ENCODE measurements around the gene AACS. TPM values are rescaled to one million over a fixed set of nuclear protein-coding genes. Genes with fewer than 3 reads are reported as not detected.
"Not testable (repeated sequence)": the region's sequence is repeated elsewhere in the genome, so short reads cannot be mapped to it uniquely, and the experiment has no call there.

Gene AACS
- total RNA-seq, 8 experiments from 2014 or later: 12.0 to 38.3 (median 15.8) TPM

DNA sequence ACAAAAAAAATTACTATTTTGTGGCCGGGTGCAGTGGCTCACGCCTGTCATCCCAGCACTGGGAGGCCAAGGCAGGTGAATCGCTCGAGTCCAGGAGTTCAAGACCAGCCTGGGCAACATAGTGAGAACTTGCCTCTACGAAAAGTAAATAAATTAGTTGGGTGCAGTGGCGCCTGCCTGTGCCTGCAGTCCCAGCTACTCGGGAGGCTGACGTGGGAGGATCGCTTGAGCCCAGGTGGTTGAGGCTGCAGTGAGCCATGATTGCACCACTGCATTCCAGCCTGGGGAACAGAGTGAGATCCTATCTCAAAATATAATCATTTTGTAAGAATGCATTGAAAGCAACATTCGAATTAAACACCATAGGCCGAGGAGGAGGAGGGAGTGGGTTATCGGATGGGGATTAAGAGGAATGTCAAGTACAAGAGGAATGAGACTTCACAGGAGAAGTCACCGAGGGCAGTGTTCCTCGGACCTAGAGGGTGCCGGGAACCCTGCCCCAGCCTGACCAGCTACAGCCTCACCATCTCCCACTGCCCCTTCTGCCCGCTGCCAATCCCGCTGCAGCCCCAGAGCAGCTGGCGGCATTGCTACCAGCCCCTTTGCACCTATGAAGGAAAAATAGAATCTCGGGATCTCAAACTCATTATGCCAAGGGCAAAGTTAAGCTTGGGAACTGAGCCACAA lies 32.6 kb upstream of the AACS start:
- no peak overlapping the region for H3K27ac ChIP-seq
- H3K4me3 ChIP-seq: no peak overlapping the region
- in situ Hi-C loops (cut with MboI; ENCODE audit: low pct_unique_long_range_greater_than_20kb in 2 of 9, low sequenced_read_pairs in 9 of 9, unreplicated experiment in 9 of 9): no loop called here
- ATAC-seq (replicated peaks in 6 of 8): no peak
- no peaks in the 10 kb centered on the region for H3K4me1 ChIP-seq (replicated peaks in 1 of 2)
- 86 to 100% (median 90%) methylated on average over 2 to 14 of the region's 19 CpGs; no CpG with 5 or more reads in 3 of the 10 experiments for WGBS, 10 experiments

DNA sequence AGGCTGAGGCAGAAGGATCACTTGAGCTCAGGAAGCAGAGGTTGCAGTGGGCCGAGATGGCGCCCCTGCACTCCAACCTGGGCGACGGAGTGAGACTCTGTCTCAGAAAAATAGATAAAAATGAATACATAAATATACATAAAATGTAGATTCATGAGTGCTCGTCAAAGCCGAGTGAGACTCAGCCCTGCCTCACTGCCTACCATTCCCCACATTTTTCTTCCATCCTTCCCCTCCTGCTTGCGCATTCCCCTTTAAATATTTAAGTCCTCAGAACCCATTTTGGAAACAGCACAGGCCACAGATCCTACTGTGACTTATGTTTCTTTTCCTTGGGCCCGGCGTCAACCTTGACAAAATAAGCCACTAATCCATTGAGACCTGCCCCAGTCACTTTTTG lies 31.9 kb upstream of the AACS start:
- ATAC-seq (replicated peaks in 6 of 8): peak in 1 of 8 experiments; percentile 67
- WGBS, 10 experiments: 48 to 94% (median 89%) methylated on average over 2 to 9 of the region's 9 CpGs; no CpG with 5 or more reads in 1 of the 10 experiments
- Histone ChIP-seq H3K27ac (no peak overlapping the region), H3K4me3 (no peak overlapping the region), H3K4me1 (replicated peaks in 1 of 2) (no peaks in the 10 kb centered on the region)
- in situ Hi-C loops (cut with MboI; ENCODE audit: low pct_unique_long_range_greater_than_20kb in 2 of 9, low sequenced_read_pairs in 9 of 9, unreplicated experiment in 9 of 9): no loop called here

DNA sequence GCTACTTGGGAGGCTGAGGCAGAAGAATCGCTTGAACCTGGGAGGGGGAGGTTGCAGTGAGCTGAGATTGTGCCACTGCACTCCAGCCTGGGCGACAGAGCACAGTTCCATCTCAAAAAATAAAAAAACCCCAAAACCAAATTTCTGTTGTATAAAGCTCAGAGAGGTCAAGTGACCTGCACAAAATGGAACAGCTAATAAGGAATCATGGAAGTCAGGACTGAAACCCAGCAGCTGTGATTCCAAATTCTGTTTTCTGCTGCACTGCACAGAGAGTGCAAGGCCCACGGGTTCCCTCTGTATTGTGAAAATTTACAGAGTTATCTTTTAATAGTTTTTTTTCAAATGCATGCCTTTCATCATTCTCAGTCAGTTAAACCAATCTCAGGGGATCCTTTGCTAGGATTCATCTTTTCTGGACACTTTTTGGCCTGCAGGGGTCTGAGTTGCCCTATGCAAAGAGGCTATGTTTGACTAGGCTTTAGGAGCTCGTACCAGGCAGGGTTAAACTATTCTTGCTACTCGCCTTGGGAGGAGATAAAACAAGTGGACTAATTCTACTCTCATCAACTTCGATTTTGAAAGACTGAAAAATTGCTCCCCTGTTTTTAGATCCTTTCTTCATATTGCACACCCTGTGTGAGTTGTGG lies 26.1 kb upstream of the AACS start:
- 0 to 87% (median 60%) methylated on average over 1 to 5 of the region's 6 CpGs for WGBS, 10 experiments
- Histone ChIP-seq H3K27ac (no peak overlapping the region), H3K4me1 (replicated peaks in 1 of 2) (no peaks in the 10 kb centered on the region), H3K4me3 (no peak overlapping the region)
- in situ Hi-C loops (cut with MboI; ENCODE audit: low pct_unique_long_range_greater_than_20kb in 2 of 9, low sequenced_read_pairs in 9 of 9, unreplicated experiment in 9 of 9): no loop called here
- no peak for ATAC-seq (replicated peaks in 6 of 8)

DNA sequence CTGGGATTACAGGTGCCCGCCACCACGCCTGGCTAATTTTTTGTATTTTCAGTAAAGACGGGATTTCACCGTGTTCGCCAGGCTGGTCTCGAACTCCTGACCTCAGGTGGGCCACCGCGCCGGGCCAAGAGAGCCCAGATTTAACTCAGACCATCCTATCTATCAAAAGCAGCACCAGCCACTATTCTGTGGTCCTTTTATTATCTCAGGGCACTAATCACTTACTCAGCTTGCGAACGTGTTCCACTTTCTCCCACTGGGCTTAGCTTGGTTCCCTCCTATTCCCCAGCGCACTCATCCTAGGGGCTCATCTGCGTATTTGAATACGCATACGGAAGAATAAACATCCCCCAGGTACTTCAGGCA lies 16.2 kb upstream of the AACS start:
- 13 to 100% (median 95%) methylated on average over 1 to 10 of the region's 15 CpGs; no CpG with 5 or more reads in 3 of the 10 experiments for WGBS, 10 experiments
- Histone ChIP-seq H3K4me1 (replicated peaks in 1 of 2) (no peaks in the 10 kb centered on the region), H3K4me3 (peak overlapping the region in 1 of 5 donors; percentile 30), H3K27ac (no peak overlapping the region)
- peak in 6 of 8 experiments; percentile 3 to 44 (median 26) for ATAC-seq (replicated peaks in 6 of 8)
- in situ Hi-C loops (cut with MboI; ENCODE audit: low pct_unique_long_range_greater_than_20kb in 2 of 9, low sequenced_read_pairs in 9 of 9, unreplicated experiment in 9 of 9): no loop called here

DNA sequence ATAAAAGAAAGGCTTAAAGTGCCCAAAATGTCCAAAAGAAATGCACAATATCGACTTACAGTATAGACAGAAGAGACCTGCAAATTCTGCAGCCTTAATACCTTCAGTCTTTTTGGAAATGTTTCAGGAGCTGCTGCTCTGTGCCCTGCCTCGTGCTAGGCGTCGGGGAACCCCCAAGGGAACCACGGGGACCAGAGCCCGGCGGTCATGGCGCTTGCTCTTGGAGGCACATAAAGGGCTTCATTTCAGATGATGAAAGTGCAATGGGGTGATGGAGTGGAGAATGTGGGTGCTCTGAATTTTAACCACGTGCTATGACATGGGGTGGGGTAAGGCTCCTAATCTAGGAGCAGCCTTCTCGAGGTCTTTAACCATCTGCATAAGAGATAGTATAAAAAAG lies 14.8 kb upstream of the AACS start:
- 82 to 98% (median 86%) methylated on average over 3 to 10 of the region's 10 CpGs; no CpG with 5 or more reads in 1 of the 10 experiments for WGBS, 10 experiments
- in situ Hi-C loops (cut with MboI; ENCODE audit: low pct_unique_long_range_greater_than_20kb in 2 of 9, low sequenced_read_pairs in 9 of 9, unreplicated experiment in 9 of 9): no loop called here
- no peaks in the 10 kb centered on the region for H3K4me1 ChIP-seq (replicated peaks in 1 of 2)
- no peak for ATAC-seq (replicated peaks in 6 of 8)
- no peak overlapping the region for H3K27ac ChIP-seq
- no peak overlapping the region for H3K4me3 ChIP-seq

DNA sequence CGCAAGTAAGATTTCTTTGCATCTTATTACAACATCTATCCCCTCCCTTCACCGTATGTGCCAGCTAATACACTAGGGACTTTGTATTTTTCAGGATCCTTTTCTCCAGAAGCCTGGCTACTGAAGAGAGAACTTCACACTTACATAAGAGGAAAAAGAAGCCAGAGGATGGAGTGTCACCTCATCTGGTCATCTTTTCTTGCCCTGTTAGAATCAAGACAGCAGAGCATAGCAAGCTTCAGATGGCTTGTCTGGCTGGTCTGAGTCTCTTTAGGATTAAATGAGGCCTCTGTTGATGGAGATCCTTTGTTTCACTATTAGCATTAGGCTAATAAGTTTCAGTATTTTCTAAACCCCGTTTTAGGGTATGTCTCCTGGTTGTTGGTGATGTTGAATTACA lies 14.4 kb upstream of the AACS start:
- no peaks in the 10 kb centered on the region for H3K4me1 ChIP-seq (replicated peaks in 1 of 2)
- WGBS, 10 experiments: 40 to 100% (median 72%) methylated on average over 1 to 3 of the region's 3 CpGs; no CpG with 5 or more reads in 1 of the 10 experiments
- no peak for ATAC-seq (replicated peaks in 6 of 8)
- H3K27ac ChIP-seq: no peak overlapping the region
- no peak overlapping the region for H3K4me3 ChIP-seq
- in situ Hi-C loops (cut with MboI; ENCODE audit: low pct_unique_long_range_greater_than_20kb in 2 of 9, low sequenced_read_pairs in 9 of 9, unreplicated experiment in 9 of 9): no loop called here

DNA sequence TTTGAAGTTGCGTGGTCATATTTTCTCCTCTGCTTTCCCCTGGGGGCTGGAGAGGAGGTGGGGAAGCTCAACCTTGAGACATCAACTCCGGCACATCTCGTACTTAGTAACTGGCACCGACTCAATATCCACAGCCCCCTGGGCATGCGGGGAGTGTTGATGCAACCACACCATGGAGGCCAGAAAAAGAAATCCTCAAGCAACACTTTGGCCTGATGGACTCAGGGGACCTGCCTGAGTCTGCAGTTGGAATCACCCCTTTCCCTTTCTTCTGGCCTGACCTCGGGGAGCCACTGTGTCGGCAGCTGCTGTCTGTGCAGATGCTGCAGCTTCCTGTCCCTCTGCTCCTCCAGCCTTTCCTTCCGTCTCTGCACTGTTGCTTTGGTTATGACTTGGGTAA lies 11.4 kb upstream of the AACS start:
- Histone ChIP-seq H3K4me3 (no peak overlapping the region), H3K27ac (no peak overlapping the region), H3K4me1 (replicated peaks in 1 of 2) (no peaks in the 10 kb centered on the region)
- in situ Hi-C loops (cut with MboI; ENCODE audit: low pct_unique_long_range_greater_than_20kb in 2 of 9, low sequenced_read_pairs in 9 of 9, unreplicated experiment in 9 of 9): no loop called here
- ATAC-seq (replicated peaks in 6 of 8): peak in 1 of 8 experiments; percentile 42
- 0 to 85% (median 80%) methylated on average over 1 to 8 of the region's 8 CpGs; no CpG with 5 or more reads in 4 of the 10 experiments for WGBS, 10 experiments

DNA sequence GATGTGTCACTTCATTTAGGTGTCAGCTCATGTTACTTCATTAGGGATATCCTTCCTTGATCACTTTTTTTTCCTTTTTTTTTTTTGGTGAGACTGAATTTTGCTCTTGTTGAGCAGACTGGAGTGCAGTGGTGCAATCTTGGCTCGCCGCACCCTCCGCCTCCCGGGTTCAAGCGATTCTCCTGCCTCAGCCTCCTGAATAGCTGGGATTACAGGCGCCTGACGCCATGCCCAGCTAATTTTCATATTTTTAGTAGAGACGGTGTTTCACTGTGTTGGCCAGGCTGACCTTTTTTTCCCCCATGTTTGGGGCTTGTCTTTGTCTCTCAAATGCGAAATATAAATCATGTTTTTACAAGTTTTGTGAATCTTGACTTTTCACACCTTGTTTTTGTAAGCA lies 9.6 kb upstream of the AACS start:
- Histone ChIP-seq H3K4me3 (no peak overlapping the region), H3K27ac (no peak overlapping the region), H3K4me1 (replicated peaks in 1 of 2) (no peaks in the 10 kb centered on the region)
- in situ Hi-C loops (cut with MboI; ENCODE audit: low pct_unique_long_range_greater_than_20kb in 2 of 9, low sequenced_read_pairs in 9 of 9, unreplicated experiment in 9 of 9): no loop called here
- ATAC-seq (replicated peaks in 6 of 8): no peak
- WGBS, 10 experiments: 0 to 94% (median 80%) methylated on average over 1 to 9 of the region's 9 CpGs

DNA sequence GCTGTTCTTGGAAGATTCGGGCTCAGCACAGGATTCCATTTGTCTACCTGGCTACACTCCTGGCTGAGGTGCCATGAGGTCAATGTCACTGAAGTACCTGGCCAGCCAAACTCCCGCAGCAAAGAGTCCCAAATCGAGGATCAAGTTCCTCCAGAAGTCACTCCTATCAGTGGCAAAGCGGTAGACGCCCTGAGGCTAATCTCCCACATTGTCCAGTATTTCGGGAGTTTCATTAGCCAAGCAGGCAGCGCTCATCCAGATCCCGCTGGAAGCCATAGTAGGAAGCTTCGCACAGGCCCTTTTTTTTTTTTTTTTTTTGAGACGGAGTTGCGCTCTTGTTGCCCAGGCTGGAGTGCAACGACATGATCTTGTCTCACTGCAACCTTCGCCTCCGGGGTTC lies 8.9 kb upstream of the AACS start:
- 68 to 100% (median 92%) methylated on average over 2 to 12 of the region's 14 CpGs; no CpG with 5 or more reads in 3 of the 10 experiments for WGBS, 10 experiments
- Histone ChIP-seq H3K27ac (no peak overlapping the region), H3K4me3 (no peak overlapping the region), H3K4me1 (replicated peaks in 1 of 2) (no peaks in the 10 kb centered on the region)
- in situ Hi-C loops (cut with MboI; ENCODE audit: low pct_unique_long_range_greater_than_20kb in 2 of 9, low sequenced_read_pairs in 9 of 9, unreplicated experiment in 9 of 9): no loop called here
- no peak for ATAC-seq (replicated peaks in 6 of 8)

DNA sequence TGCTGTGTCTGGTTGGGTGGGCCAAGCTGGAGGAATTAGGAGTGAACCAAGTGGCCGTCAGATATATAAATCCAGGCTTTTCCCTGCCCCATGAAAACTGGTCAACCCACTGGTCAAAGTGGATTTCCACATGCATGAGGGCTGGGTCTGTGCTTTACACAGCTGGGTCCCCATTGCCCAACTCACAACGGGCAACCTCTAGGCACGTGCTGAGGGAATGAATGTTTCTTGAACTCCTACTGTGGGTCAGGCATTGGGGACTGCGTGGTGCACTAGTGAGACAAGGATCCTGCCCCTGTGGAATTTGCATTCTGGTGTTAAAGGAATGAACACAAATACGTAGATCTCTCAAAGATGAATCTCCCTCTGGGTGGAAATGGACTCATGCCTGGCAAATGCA lies 7.5 kb upstream of the AACS start:
- Histone ChIP-seq H3K27ac (no peak overlapping the region), H3K4me3 (no peak overlapping the region), H3K4me1 (replicated peaks in 1 of 2) (no peaks in the 10 kb centered on the region)
- ATAC-seq (replicated peaks in 6 of 8): no peak
- WGBS, 10 experiments: 58 to 87% (median 60%) methylated on average over 2 to 5 of the region's 5 CpGs; no CpG with 5 or more reads in 7 of the 10 experiments
- in situ Hi-C loops (cut with MboI; ENCODE audit: low pct_unique_long_range_greater_than_20kb in 2 of 9, low sequenced_read_pairs in 9 of 9, unreplicated experiment in 9 of 9): no loop called here

DNA sequence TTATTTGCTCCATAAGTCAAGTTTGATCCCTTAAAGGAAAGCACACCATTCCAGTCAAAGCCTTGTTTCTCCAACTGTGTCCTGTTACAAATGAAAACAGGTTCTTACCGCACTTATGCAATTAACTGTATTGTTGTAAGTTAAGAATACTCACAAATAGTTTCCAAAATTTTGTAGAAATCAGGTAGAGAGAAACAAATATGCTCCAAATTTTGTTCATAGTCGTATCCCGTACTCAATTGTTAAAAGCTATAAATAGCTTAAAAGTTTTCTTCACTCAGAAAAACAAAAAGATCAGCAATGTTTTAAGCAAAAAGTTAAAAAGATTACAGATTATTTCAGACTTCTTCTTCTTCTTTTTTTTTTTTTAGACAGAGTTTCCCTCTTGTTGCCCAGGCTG lies 4.0 kb upstream of the AACS start:
- 81 to 100% (median 97%) methylated on average over 2 to 3 of the region's 3 CpGs; no CpG with 5 or more reads in 1 of the 10 experiments for WGBS, 10 experiments
- ATAC-seq (replicated peaks in 6 of 8): no peak
- Histone ChIP-seq H3K4me1 (replicated peaks in 1 of 2) (peaks cover 2 to 4% of the 10 kb centered on the region in 2 donors), H3K27ac (no peak overlapping the region), H3K4me3 (no peak overlapping the region)
- in situ Hi-C loops (cut with MboI; ENCODE audit: low pct_unique_long_range_greater_than_20kb in 2 of 9, low sequenced_read_pairs in 9 of 9, unreplicated experiment in 9 of 9): no loop called here

DNA sequence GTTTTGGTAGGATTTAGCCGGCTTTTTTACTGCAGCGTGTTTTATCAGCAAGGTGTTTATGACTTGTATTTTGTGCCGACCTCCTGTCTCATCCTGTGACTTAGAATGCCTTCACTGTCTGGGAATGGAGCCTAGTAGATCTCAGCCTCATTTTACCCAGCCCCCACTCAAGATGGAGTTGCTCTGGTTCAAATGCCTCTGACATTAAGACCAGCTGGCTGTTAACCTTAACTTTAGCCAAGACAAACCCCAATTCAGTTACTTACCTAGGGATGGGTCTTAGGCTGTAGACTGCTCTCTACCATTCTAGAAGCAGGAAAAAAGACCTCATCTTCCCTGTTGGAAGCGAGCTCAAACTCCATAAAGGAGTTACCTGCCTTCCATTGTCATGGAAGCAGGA lies 1.7 kb upstream of the AACS start:
- ATAC-seq (replicated peaks in 6 of 8); H3K27ac ChIP-seq; H3K4me3 ChIP-seq; in situ Hi-C loops (cut with MboI; ENCODE audit: low pct_unique_long_range_greater_than_20kb in 2 of 9, low sequenced_read_pairs in 9 of 9, unreplicated experiment in 9 of 9): not testable (repeated sequence)
- H3K4me1 ChIP-seq (replicated peaks in 1 of 2): peaks cover 7 to 12% of the 10 kb centered on the region in 2 donors
- 78 to 100% (median 90%) methylated on average over 1 to 4 of the region's 4 CpGs for WGBS, 10 experiments

DNA sequence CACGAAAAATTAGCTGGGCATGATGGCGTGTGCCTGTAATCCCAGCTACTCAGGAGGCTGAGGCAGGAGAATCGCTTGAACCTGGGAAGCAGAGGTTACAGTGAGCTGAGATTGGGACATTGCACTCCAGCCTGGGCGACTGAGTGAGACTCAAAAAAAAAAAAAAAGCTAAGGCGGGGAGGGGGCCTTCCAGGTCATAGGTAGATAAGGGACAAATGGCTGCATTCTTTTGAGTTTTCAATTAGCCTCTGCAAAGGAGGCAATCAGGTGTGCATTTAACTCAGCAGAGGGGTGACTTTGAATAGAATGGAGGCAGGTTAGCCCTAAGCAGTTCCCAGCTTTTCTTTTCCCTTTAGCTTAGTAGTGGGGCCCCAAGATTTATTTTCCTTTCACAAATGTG lies 743 bp upstream of the AACS start:
- H3K4me3 ChIP-seq: peak overlapping the region; percentile 73 to 99 (median 87)
- 17 to 90% (median 52%) methylated on average over 1 to 5 of the region's 5 CpGs for WGBS, 10 experiments
- no peak for ATAC-seq (replicated peaks in 6 of 8)
- no peak overlapping the region for H3K27ac ChIP-seq
- H3K4me1 ChIP-seq (replicated peaks in 1 of 2): peaks cover 7 to 12% of the 10 kb centered on the region in 2 donors
- in situ Hi-C loops (cut with MboI; ENCODE audit: low pct_unique_long_range_greater_than_20kb in 2 of 9, low sequenced_read_pairs in 9 of 9, unreplicated experiment in 9 of 9): no loop called here

Measured in motor neuron (in vitro differentiated cells).